ENCODE results near the gene GBGT1.
"Not testable (repeated sequence)": the region's sequence is repeated elsewhere in the genome, so short reads cannot be mapped to it uniquely, and the experiment has no call there.

The GBGT1 gene

DNA sequence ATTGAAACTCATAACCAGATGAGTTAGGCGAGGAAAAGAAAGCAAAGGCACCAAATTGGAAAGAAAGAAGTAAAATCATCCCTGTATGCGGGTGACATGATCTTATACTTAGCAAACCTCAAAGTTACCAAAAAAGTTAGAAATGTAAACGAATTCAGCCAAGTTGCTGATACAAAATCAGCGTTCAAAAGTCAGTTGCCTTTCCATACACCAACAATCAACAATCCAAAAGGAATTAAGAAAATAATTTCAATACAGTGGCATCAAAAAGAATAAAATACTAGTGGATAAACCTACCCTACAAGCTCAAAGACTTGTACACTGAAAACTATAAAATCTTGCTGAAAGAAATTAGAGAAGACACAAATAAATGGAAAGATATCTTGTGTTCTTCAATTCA is 30.9 kb upstream of the GBGT1 start:
- no peak for DNase-seq

DNA sequence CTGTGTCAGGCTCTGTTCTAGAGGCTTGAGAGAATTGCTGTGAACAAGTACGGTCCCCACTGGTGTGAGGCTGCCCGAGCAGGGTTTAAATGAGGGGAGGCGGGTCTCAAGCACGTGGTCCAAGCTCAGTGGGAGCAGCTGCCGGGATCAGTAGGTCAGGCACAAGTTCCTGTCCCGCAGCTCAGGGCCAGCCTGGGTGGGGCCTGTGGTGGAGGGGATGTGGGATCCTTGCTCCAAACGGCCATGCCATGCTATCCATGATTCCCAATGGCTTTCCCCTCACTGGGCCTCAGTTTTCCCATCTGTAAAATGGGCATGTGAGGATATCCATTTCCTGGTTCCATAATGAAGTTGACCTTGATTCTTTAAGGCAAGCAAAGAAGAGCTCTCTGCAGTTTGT is 28.3 kb upstream of the GBGT1 start:
- no peak for DNase-seq

DNA sequence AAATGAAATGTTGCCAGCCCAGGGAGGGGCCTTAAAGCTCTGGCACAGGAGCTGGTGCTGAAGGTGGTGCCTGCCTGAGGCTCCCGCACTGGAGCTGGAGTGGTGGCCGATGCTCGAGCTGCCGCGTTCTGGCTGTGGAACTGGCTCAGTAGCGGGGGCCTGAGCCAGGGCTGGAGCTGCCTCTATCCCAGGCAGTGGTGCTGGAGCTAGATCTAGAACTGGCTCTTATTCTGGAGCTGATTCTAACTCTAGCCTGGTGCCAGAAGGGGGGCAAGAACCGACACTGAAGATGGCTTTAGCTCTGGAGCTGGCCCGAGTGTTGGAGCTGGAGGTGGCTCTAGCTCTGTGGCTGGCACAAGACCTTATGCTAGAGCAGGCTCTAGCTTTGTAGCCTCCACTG is 26.1 kb upstream of the GBGT1 start:
- no peak for DNase-seq

DNA sequence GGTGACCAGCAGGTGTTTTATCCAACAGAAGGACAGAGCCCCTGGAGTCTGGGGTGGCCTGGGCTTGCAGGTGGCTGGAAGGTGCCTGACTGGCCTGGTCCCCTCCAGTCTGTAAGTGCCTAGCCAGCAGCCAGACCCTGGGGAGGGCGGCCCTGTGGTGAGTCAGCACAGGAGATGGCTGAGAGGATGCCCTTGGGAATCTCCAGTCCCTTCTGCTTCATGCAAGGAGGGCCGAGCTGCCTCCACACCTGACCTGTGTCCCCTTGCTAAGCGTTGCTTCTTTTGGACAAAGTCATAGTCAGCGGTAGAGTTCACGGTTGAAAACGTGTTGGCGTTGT is 25.1 kb upstream of the GBGT1 start:
- no peak for DNase-seq

DNA sequence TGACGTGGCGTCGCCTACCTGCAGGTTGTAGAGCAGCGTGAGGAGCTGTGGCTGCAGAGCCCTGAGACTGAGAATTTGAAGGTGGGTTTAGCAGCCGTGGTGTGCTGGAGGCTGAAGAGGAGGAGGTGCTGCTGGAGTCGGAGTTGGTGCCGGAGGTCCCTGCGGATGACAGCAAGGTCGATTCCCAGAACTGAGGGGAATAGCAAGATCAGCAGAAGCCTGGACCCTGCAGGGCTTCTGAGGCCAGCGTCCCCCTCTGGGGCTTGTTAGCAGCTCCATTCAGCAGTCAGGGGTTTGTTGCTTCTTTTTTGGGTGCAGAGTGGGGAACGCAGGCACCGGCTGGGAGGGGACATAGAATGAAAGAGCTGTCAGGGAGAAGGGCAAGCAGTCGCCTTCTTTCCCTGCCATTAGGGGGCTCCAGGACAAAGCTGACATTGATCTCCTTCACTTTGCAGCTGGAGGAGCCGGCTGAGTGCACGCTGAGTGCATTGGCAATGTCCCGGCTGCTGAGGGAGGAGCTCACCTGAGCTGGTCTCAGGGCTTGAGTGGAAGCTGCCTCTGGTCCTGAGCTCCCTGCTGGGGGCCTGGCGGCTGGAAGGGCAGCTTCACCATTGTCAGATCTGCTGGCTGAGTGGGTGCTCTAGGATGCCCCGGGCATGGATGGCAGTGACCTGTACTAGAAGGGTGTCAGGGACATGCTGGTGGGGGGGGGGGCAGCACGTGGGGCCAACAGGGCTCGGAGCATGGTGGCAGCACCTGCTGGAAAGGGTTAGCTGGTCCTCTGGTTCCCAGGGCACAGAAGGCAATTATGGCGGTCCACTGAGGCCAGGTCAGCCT is 24.5 kb upstream of the GBGT1 start:
- no peak for DNase-seq

DNA sequence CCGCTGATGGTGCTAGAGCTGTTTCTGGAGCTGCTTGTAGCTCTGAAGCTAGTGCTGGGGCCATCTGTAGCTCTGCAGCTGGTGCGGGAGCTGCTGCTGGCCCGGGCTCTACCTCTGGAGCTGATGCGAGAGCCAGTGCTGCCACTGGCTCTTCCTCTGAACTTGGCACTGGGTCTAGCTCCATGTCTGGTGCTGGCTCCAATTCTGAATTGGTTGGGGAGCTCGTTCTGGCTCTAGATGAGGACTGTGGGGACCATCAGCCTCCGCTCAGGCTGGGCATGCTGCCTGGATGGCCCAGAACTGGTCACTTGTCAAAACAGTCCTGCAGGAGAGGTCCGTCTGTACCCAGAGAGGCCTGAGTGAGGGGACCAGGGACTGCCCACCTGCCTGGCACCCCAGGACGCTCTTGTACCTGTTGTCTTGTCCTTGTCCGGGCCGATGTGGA is 23.9 kb upstream of the GBGT1 start:
- DNase-seq, result no peak

DNA sequence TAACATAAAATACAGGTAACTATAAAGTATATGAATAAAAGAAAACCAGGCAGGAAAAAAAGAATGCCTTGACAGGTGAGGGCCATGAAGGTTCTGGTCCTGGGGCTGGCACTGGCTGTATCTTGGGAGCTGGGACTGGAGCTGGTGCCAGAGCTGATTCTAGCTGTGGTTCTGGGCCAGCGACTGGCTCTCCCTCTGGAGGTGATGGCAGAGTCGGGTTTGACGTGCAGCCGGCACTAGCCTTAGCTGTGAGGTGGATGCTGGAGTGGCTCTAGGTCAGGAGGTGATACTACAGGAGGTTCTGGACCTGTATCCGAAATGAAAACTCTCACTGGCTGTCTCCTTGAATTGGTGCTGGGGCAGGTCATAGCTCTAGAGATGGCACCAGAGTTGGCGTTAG is 23.0 kb upstream of the GBGT1 start:
- DNase-seq, result no peak

DNA sequence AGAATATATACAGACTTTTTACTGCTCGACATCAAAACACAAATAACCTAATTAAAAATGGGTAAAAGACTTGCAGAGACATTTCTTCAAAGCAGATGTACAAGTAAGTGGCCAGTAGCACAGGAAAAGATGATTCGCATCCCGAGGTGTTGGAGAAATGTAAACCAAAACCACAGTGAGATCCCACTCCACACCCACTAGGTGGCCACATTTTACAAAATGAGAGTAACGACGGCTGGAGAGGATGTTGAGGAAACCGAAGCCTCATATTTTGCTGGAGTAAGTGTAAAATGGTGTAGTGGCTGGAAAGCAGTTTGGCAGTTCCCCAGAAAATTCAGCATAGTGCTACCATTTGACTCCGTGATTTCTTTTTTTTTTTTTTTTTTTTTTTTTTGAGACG is 21.3 kb upstream of the GBGT1 start:
- peak; percentile 25 for DNase-seq

DNA sequence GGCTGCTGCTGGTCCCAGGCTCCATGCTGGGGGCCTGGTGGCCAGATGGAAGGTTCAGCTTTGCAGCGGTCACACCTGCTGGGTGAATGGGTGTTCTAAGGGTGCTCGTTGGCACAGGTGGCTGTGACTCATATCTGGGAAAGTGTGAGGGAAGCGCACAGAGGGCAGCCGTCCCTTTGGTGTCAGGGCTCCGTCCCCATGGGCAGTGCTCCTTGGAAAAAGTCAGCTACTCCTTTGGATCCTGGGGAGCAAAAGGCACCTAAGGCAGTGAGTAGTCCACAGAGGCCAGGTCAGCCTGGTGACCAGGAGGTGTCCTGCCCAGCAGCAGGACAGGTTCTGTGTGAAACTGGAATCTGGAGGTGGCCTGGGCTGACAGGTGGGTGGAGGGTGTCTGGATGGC is 18.4 kb upstream of the GBGT1 start:
- DNase-seq, result no peak

DNA sequence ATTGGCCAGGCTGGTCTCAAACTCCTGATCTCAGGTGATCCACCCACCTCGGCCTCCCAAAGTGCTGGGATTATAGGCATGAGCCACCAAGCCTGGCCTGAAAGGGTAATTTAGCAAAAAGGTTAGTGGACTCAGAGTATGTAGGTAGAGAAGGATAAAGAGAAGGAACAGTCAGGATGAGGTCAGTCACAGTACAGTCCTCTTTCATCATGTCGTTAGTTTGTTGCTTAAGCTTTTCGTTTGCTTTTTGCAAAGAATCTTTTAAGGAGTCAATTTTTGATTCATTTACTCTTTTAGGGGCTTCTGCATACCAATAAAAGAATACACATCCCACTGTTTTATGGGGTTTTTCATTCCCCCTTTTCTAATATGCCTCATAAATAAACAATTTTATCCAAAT is 17.8 kb upstream of the GBGT1 start:
- no peak for DNase-seq

DNA sequence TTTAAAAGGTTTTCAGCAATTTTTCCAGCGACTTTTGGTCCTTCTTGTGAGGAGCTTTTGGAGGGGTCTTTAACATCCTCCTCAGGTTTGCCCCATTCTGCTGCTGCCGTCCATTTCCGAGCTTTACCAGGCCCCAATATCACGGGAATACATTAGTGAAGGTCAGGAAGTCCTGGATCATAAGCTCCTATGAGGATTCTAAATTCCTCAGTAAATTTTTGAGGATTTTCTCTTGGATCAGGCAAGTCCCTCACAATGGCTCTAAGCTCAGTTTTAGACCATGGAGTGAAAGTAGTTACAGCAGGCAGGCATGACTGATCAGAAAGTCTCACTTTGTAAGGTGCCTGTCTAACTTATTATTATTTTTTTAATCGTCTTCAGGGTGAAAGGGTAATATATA is 17.2 kb upstream of the GBGT1 start:
- no peak for DNase-seq

DNA sequence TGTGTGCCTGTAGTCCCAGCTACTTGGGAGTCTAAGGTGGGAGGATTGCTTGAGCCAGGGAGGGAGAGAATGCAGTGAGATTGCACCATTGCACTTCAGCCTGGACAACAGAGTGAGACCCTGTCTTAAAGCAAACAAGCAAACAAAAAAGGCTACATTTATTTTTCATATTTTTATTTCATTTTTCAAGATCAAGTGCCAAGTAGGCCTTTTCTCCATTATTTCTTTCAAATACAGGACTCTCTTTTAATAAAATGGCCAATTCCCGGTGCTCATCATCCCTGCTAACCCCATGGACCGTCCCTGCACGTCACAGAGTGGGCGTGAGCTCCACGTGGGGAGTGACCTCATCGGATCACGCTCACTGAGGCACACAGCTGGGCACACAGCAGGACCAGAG is 9.3 kb upstream of the GBGT1 start:
- no peak for DNase-seq

DNA sequence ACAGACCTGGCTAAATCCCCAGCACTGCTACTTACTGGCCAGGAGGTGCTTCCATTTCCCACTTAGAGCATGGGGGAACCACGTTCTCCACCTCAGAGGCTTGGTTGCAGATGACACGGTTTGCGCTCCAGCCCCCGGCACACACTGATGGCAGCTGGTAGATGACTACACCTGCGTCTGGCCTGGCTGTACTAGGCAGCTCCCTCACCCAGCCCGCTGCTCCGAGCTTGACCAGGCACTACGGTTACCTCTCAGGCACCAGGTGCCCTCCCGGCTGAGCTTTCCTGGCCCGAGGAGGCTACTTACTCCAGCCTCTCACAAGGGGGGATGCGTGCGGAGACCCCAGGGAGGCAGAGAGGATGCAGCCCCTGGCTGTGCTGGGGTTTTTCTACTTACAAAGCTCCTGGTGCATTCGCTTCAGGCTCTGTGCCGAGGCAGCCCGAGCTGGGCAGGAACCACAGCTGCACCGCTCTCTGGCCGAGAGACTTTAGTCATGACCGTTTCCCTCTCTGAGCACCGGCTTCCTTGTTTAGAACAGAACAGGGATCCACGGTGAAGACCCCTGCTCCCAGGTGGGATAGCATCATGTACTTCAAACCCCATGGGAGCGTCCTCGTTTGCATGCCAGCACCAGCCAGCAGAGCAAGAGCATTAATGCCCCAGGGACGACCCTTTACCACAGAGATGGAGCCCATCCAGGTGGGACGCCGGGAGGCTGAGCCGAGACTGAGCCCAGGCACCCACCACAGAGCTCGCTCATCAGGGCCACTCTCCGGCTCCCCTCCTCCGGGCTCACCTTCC is 7.6 kb upstream of the GBGT1 start:
- no peak for DNase-seq

DNA sequence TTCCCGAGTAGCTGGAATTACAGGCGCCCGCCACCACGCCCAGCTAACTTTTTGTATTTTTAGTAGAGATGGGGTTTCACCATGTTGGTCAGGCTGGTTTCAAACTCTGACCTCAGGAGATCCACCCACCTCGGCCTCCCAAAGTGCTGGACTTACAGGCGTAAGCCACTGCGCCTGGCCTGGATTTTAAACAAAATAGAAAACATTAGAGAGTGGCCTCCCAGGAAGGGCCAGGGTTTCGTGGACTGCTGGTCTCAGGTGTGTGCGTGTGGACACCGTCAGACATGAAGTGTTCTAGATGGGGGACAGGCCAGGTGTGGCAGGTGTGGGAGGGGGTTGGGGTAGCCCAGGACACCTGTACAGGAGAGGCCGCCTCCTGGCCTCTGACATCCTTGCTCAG is 7.0 kb upstream of the GBGT1 start:
- no peak for DNase-seq

DNA sequence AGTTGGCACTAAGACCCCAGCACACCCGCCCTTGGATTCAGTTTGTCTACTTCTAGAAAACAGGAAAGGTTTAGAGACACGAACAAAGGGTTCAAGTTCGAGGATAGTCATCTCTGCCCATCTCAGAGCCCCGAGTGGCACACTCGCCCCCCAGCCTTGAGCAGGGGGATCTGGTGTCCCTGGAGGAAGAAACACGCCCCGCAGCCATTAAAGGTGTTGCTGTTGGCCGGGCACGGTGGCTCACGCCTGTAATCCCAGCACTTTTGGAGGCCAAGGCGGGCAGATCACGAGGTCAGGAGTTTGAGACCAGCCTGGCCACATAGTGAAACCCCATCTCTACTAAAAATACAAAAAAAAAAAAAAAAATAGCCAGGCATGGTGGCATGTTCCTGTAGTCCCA is 6.0 kb upstream of the GBGT1 start:
- not testable (repeated sequence) for DNase-seq

DNA sequence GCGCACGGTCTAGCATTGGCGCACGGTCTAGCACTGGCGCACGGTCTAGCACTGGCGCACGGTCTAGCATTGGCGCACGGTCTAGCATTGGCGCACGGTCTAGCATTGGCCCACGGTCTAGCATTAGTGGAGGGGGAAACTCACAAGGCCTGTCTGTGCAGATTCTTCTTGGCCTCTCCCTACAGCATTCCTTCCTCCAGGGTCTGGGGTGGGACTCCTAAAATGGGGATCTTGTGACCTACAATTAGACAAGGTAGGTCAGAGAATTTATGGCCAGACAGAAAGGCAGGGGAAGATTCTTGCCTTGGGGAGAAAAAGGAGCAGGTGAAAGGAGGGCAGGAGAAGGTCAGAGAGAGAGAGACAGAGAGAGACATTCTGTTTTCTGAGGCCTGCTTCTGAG is 5.4 kb upstream of the GBGT1 start:
- DNase-seq, result no peak

DNA sequence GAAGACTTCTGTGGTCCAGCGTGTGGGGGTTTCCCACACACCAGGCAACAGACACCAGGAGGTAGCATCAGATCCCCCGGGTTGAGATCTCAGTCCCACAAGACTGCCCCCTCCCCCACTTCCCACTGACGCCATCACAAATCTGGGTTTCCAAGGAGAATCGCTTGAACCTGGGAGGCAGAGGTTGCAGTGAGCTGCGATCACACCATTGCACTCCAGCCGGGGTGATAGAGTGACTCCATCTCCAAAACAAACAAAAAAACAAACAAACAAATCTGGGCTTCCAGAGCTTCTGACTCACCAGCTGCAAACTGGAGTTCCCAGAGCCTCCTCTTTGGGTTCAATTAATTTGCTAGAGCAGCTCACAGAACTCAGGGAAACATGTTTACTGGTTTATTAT is 4.7 kb upstream of the GBGT1 start:
- no peak for DNase-seq

DNA sequence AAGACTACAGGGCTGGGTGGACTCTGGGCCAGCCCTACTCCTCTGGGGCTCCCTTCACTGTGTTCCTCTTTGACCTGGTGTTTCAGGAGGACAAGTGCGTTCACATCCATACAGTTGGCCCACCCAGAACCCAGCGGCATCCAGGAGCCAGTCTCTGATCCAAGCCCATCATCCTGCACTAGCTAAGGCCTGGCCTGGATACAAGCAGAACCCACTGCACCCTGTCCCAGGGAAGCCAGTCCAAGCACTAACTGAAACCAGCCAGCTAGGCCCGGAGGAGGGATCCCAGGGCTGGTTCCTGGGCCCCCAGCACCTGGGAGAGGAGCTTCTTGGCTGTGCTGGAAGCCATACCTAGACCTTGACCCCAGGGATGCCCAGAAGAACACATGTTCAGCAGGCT is 4.1 kb upstream of the GBGT1 start:
- DNase-seq, result no peak

DNA sequence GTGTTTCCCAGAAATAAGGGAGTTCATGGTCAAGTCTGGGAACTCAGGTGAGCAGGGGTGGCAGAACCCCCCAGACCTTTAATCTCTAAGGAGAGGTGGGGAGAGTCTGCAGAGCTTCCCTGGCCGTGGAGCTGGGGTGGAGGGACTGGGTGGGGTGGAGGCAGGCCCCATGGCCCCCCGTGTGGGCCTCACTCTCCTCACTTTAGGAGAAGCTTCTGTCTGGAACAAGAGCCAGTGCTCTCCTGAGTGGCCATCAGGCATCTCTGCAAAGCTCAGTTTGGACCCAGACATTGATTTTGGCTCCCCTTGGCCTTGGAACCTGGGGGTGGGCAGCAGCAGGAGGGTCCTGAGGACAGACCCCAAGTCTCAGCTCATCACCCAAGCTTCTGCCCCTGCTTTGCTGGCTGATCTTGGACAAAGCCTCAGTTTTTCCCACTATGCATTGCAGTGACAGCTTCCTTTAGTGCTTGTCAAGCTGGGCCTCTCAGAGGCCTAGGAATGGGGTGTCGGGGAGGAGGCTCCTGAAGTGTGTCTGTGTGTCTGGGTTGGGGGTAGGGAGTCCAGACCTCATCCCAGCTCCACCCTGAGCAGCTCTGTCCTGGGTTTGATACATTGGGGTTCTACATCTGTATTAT is 3.5 kb upstream of the GBGT1 start:
- no peak for DNase-seq

DNA sequence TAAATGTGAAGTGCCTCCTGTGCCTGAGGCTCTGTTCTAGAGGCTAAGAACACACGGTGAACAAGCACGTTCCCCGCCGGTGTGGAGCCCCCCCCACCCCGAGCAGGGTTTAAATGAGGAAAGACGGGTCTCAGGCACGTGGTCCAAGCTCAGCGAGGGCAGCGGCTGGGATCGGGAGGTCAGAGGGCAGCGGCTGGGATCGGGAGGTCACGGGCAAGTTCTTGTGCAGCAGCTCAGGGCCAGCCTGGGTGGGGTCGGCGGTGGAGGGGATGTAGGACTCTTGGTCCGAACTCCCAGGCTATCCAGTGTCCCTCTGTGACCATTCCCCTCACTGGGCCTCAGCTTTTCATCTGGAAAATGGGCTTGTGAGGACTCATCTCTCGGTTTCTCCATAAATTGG is 2.7 kb upstream of the GBGT1 start:
- no peak for DNase-seq

DNA sequence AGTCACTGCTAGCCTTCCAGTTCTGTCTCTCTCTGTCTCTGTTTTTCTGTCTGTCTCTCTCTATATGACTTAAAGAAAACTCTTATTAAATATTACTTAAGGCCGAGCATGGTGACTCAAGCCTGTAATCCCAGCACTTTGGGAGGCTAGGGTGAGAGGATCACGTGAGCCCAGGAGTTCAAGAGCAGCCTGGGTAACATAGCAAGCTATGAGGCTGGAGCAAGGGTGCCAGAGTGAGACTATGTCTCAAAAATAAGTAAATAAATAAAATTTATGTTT is 1.7 kb upstream of the GBGT1 start:
- DNase-seq, result no peak

DNA sequence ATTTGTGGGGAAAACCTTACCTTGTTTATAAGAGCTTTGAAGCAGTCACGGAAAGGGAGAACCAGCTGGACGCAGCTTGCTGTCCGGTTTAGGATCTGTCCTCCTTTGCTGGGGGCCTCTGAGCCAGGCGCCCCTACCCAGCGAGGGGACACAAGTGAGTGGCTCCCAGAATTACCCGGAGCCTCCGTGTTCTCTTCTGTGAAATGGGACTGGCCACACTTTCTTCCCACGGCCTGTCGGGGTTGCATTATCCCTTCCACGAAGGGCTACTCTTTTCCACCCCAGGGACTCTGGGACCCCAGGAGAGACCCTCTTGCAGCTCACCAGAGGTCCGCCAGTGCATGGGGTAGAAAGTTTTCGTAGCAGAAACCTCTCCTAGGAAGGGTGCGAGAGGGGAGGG is 477 bp upstream of the GBGT1 start:
- DNase-seq, result no peak

DNA sequence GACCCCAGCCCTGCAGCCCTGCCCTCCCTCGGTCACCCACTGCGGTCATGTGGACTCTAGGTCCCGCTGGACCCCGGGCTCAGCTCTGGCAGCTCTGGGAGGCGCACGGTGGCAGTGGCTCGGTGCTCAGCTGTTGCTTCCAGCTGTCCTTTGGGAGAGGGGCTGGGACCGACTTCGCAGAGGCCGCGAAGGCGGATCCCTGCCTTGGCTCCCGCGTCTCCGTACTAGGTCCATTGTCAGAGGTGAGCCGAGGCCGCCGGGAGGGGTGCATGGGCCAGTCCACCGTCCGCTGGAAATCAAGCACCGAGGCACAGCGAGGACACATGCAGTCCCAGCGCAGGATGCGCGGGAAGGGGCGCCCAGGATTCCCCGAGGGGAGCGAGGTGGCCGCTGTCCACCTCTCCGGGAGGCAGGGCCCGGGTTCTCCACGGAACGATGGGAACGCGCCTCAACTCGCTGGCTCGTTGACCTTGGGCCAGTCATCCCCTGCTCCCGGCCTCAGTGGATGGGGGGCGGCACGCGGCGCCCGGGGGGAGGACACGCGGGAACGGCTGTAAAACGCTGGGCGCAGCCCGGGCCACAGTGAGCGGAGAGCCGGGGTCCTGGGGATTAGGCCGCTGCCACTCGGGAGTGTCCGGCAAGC is 732 bp downstream of the GBGT1 start:
- no peak for DNase-seq

DNA sequence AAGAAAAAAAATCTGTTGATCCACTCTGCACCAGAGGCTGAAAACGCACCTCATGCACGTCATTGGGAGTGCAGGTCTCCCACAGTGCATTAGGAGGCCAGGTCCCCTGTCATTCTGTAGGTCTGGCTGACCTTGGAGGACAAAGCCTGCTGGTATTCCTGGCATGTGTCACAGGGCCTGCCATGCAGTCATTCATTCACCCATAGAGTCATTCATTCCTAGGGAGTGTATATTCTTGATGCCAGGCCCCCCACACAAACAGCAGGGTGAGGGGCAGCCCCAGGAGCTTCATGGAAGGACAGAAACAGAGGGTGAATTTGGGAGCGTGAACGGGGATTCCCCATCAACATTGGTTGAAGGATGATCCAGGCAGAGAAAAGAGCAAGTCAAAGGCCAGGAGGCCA is 2.2 kb downstream of the GBGT1 start:
- no peak for DNase-seq

Measured in CD4-positive, alpha-beta T cell treated with Interleukin-4 for 4 hours (primary cell).